CD4-positive, alpha-beta T cell treated with Interleukin-2 at 100 ng/mL for 4 hours (primary cell): Measurements from ENCODE around the gene HBA2.
"Not testable (repeated sequence)": the region's sequence is repeated elsewhere in the genome, so short reads cannot be mapped to it uniquely, and the experiment has no call there.

Experiments used
- DNase-seq: peaks from one replicate; pipeline ENCODE4 v3.0.0-alpha.2; 2020; ENCODE audit warnings: low spot score

Gene HBA2

GRCh38 chr16:172374-172941, at the start of gene HBA2:
TSS of gene HBA2 (plus strand) at chr16:172876. CDS start at chr16:172913, 37 bp downstream.
- not testable (repeated sequence) for DNase-seq

GRCh38 chr16:123558-124350, 48.9 kb upstream of the HBA2 start:
- DNase-seq, result peak; percentile 6

- no peak for DNase-seq
Observed at GRCh38 chr16:125011-125410, 47.7 kb upstream of the HBA2 start.

GRCh38 chr16:129075-129474, 43.6 kb upstream of the HBA2 start:
- DNase-seq, result no peak

GRCh38 chr16:130533-131173, 42.0 kb upstream of the HBA2 start:
- DNase-seq, result no peak

- no peak for DNase-seq
Observed at GRCh38 chr16:132120-132519, 40.6 kb upstream of the HBA2 start.

- no peak for DNase-seq
Observed at GRCh38 chr16:133716-134115, 39.0 kb upstream of the HBA2 start.

GRCh38 chr16:138049-138417, 34.6 kb upstream of the HBA2 start:
- no peak for DNase-seq

GRCh38 chr16:140175-140857, 32.4 kb upstream of the HBA2 start:
- DNase-seq, result no peak

GRCh38 chr16:142405-142967, 30.2 kb upstream of the HBA2 start:
- DNase-seq, result no peak

- DNase-seq, result no peak
Observed at GRCh38 chr16:143047-143446, 29.6 kb upstream of the HBA2 start.

GRCh38 chr16:143456-143855, 29.2 kb upstream of the HBA2 start:
- no peak for DNase-seq

- DNase-seq, result no peak
Observed at GRCh38 chr16:144797-145252, 27.9 kb upstream of the HBA2 start.

- no peak for DNase-seq
Observed at GRCh38 chr16:146646-147045, 26.0 kb upstream of the HBA2 start.

- DNase-seq, result no peak
Observed at GRCh38 chr16:149024-149660, 23.5 kb upstream of the HBA2 start.

GRCh38 chr16:152141-153128, 20.2 kb upstream of the HBA2 start, which contains the start of gene HBZ:
TSS of gene HBZ (plus strand) at chr16:152644. CDS start at chr16:152910, 266 bp downstream.
- DNase-seq, result no peak

- not testable (repeated sequence) for DNase-seq
Observed at GRCh38 chr16:153129-153521, 19.6 kb upstream of the HBA2 start.

- DNase-seq, result not testable (repeated sequence)
Observed at GRCh38 chr16:153550-154216, 19.0 kb upstream of the HBA2 start.

- DNase-seq, result no peak
Observed at GRCh38 chr16:154217-155030, 18.3 kb upstream of the HBA2 start.
